K562 (cell line): ENCODE results near the gene AGAP1. TPM values are rescaled to one million over a fixed set of nuclear protein-coding genes. Genes with fewer than 3 reads are reported as not detected.

Source experiments
- ATAC-seq: fragments of 200-7000 bp; cut with Tn5 transposase; 3 replicates; pipeline ENCODE4 v1.9.1; 2020; ENCODE audit warnings: moderate library complexity
- BruUV-seq: library from RNA; stranded (reverse); fragments of 400-500 nt; replicated peaks from 2 replicates; lab custom pipeline; 2021; lab: Mats Ljungman, UMichigan
- CTCF ChIA-PET: fragments of 300-600 bp; formaldehyde crosslinking; extraction: SDS; loops from one replicate; lab custom pipeline; 2021; ENCODE audit warnings: low intra/inter-chr PET ratio; lab: Yijun Ruan, JAX
- POLR2A ChIA-PET: fragments of 300-600, 350-650 bp; sonication (Branson Sonifier 250); formaldehyde crosslinking; extraction: SDS; loops from one replicate; lab custom pipeline; 2021; ENCODE audit warnings: antibody characterized with exemption, inconsistent platforms; lab: Yijun Ruan, JAX
- DNase-seq, 4 experiments: peaks; one replicate each; pipeline versions ENCODE4 v3.0.0 to v3.0.0-alpha.2; 2011 to 2018; ENCODE audit warnings: low spot score in 3 of 4, mixed read lengths in 3 of 4; ENCODE audit errors: extremely low read depth in 1 of 4
- FAIRE-seq: peaks from 2 replicates; lab custom pipeline; 2011; peaks lifted over from hg19 to GRCh38; lab: Jason Lieb, UNC
- H2AFZ ChIP-seq: 2 replicates; pipeline ENCODE4 v1.6.0; 2011; ENCODE audit warnings: low read depth, low read length, control low read depth, inconsistent platforms
- H3K27ac ChIP-seq: fragments of 200-600 bp; 3 replicates; pipeline ENCODE4 v1.8.0; 2011; ENCODE audit warnings: low read depth, mild to moderate bottlenecking, control low read depth, inconsistent platforms, low read length, moderate library complexity, mixed read lengths; ENCODE audit errors: extremely low read depth
- H3K27me3 ChIP-seq, 2 experiments: fragments of 300-600 bp in 1 of 2; 2 replicates in 1 of 2; 3 replicates in 1 of 2; pipeline versions ENCODE4 v1.6.0 to v1.8.0; 2011; ENCODE audit warnings: inconsistent platforms in 2 of 2, low read length in 2 of 2, mild to moderate bottlenecking in 1 of 2, mixed read lengths in 1 of 2, moderate library complexity in 1 of 2; ENCODE audit not compliant: control insufficient read depth in 2 of 2, insufficient read depth in 2 of 2
- H3K36me3 ChIP-seq: fragments of 300-600 bp; 3 replicates; pipeline ENCODE4 v1.8.0; 2011; ENCODE audit warnings: mild to moderate bottlenecking, low read length, inconsistent platforms; ENCODE audit not compliant: control insufficient read depth, insufficient read depth
- H3K4me1 ChIP-seq, 2 experiments: fragments of 200-600 bp in 1 of 2; replicated peaks in 1 of 2; 2 replicates in 1 of 2; 3 replicates in 1 of 2; pipeline versions ENCODE4 v1.5.1 to v1.8.0; 2011; ENCODE audit warnings: inconsistent platforms in 2 of 2, low read length in 2 of 2, mild to moderate bottlenecking in 1 of 2, mixed read lengths in 1 of 2, moderate library complexity in 1 of 2; ENCODE audit not compliant: control insufficient read depth in 2 of 2, insufficient read depth in 2 of 2
- H3K4me2 ChIP-seq: 2 replicates; pipeline ENCODE4 v1.6.1; 2011; ENCODE audit warnings: low read length, control low read depth, inconsistent platforms, mixed read lengths; ENCODE audit not compliant: insufficient read depth
- H3K4me3 ChIP-seq: fragments of 200-600 bp; sonication (generic), shearing (Covaris generic); 2 replicates; pipeline ENCODE4 v1.5.1; 2016; ENCODE audit warnings: control low read depth, inconsistent platforms
- H3K79me2 ChIP-seq: fragments of 200-600 bp; 3 replicates; pipeline ENCODE4 v1.8.0; 2011; ENCODE audit warnings: low read length, inconsistent platforms; ENCODE audit not compliant: control insufficient read depth, insufficient read depth
- H3K9ac ChIP-seq, 2 experiments: 2 replicates each; pipeline versions ENCODE4 v1.6.0 to v1.6.1; 2011; ENCODE audit warnings: low read depth in 2 of 2, low read length in 2 of 2, control low read depth in 1 of 2, inconsistent platforms in 1 of 2, mild to moderate bottlenecking in 1 of 2, mixed read lengths in 1 of 2; ENCODE audit not compliant: insufficient read depth in 1 of 2
- H3K9me1 ChIP-seq: one replicate; pipeline ENCODE4 v1.6.0; 2011; ENCODE audit warnings: inconsistent platforms, mild to moderate bottlenecking, low read length, moderate library complexity; ENCODE audit not compliant: control insufficient read depth, insufficient read depth
- H3K9me3 ChIP-seq: replicated peaks from 2 replicates; pipeline ENCODE4 v1.5.1; 2011; ENCODE audit warnings: low read depth, low read length, inconsistent platforms; ENCODE audit not compliant: control insufficient read depth, insufficient read depth
- H4K20me1 ChIP-seq: replicated peaks from 2 replicates; pipeline ENCODE4 v1.6.1; 2011; ENCODE audit warnings: low read length, inconsistent platforms, mixed read lengths; ENCODE audit not compliant: control insufficient read depth, insufficient read depth
- CTCFL ChIP-seq: IDR thresholded peaks from 2 replicates; pipeline ENCODE4 v1.6.1; 2011; ENCODE audit warnings: borderline replicate concordance, low read depth, mild to moderate bottlenecking, moderate library complexity, low read length; ENCODE audit not compliant: insufficient read depth, poor library complexity, severe bottlenecking
- GTF2F1 ChIP-seq: IDR thresholded peaks from 2 replicates; pipeline ENCODE4 v1.6.1; 2011; ENCODE audit warnings: low read depth, low read length, improper control_type of control experiment
- MNT ChIP-seq, 2 experiments: fragments of 450-650 bp; conservative IDR thresholded peaks; 2 replicates each; pipeline ENCODE4 v1.6.1; 2017; ENCODE audit warnings: mild to moderate bottlenecking in 2 of 2, moderate library complexity in 2 of 2
- YBX1 ChIP-seq: fragments of 450-650 bp; IDR thresholded peaks from 2 replicates; pipeline ENCODE4 v1.7.1; 2016; ENCODE audit warnings: mild to moderate bottlenecking
- ZNF263 ChIP-seq: sonication (generic); formaldehyde crosslinking; IDR thresholded peaks from 2 replicates; pipeline ENCODE4 v1.8.0; 2022; ENCODE audit warnings: mild to moderate bottlenecking, missing genetic modification reagents, borderline replicate concordance
- ZNF3 ChIP-seq: fragments of 250-450 bp; sonication (Bioruptor Pico); IDR thresholded peaks from 2 replicates; pipeline ENCODE4 v1.5.0; 2021; ENCODE audit warnings: mild to moderate bottlenecking, moderate library complexity
- WGBS: fragments of 100-300 bp; shearing (Covaris generic); methylation state at CpG from one replicate; pipeline ENCODE4 v1.1.6; 2016; ENCODE audit warnings: low coverage, mixed read lengths; ENCODE audit not compliant: insufficient coverage; ENCODE audit errors: missing lambda C conversion rate; 5-methylcytosine and 5-hydroxymethylcytosine counted together
- in situ Hi-C: fragments of 300-500 bp; cut with MboI; formaldehyde crosslinking; loops from 4 replicates; pipeline ENCODE4 v1.15.0; 2018; ENCODE audit warnings: inconsistent platforms, mixed read lengths
- intact Hi-C: fragments of 100-400 bp; cut with micrococcal nuclease; formaldehyde crosslinking; loops from 2 replicates; pipeline ENCODE4 v1.14.2; 2022
- polyA plus RNA-seq, 8 experiments: library from polyadenylated mRNA; depleted of rRNA in 4 of 8; stranded (reverse) in 5 of 8; unstranded in 3 of 8; fragments of >200 nt; fragmentation: Nextera tagmentation in 2 of 8; fragmentation: Illumina TruSeq in 1 of 8; extraction: Ambion mirVana in 2 of 8; extraction: Trizol in 1 of 8; gene quantifications; 2 replicates each; pipeline versions ENCODE4 v1.2.1 to v1.2.3, GENCODE V29; 2011 to 2014; ENCODE audit warnings: inconsistent platforms in 1 of 8, missing spikeins in 1 of 8
- total RNA-seq, 7 experiments: library from RNA; depleted of rRNA in 6 of 7; stranded (reverse); fragments of >200 nt in 6 of 7; fragmentation: Illumina TruSeq in 2 of 7; extraction: Trizol in 2 of 7; gene quantifications; 2 replicates each; pipeline versions ENCODE4 v1.2.1 to v1.2.3, GENCODE V29; 2011 to 2021; ENCODE audit warnings: low replicate concordance in 1 of 7
- TF ChIP-seq, protein P1 (sequence below), 2 experiments: fragments of 450-650 bp in 1 of 2; sonication (generic) in 1 of 2; formaldehyde crosslinking; conservative IDR thresholded peaks; 2 replicates each; pipeline versions ENCODE4 v1.4.0 to v1.8.1; 2020 to 2022; ENCODE audit warnings: mild to moderate bottlenecking in 1 of 2, missing genetic modification reagents in 1 of 2
- TF ChIP-seq, protein P2 (sequence below): fragments of 250-450 bp; sonication (Bioruptor Pico); IDR thresholded peaks from 2 replicates; pipeline ENCODE4 v1.4.0; 2020; ENCODE audit warnings: mild to moderate bottlenecking, moderate library complexity

AGAP1 gene
- total and polyA plus RNA-seq, 9 of the 15 experiments (the other 6 are each of a cell fraction or from before 2014, with no cell fraction given) = 1.3 to 24.0 (median 10.6) TPM

GRCh38 chr2:235757640-235758039 is 263.8 kb downstream of the AGAP1 start (continued):
- TF ChIP-seq, protein P1, sequence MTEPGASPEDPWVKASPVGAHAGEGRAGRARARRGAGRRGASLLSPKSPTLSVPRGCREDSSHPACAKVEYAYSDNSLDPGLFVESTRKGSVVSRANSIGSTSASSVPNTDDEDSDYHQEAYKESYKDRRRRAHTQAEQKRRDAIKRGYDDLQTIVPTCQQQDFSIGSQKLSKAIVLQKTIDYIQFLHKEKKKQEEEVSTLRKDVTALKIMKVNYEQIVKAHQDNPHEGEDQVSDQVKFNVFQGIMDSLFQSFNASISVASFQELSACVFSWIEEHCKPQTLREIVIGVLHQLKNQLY (CRISPR knock-in tag; conservative IDR thresholded peaks at IDR 0.05) = no peak

- H2AFZ ChIP-seq = no peak overlapping the region
- ChIA-PET POLR2A (no interaction called here), CTCF (no interaction called here)
- no peak overlapping the region for H3K9ac ChIP-seq
- 80% methylated on average over 10 of the region's 20 CpGs for WGBS
- peaks cover 2% of the 10 kb centered on the region; the same call in 1 of the 3 replicates for H3K36me3 ChIP-seq
- H3K9me1 ChIP-seq = no peaks in the 10 kb centered on the region
- DNase-seq (no peak), FAIRE-seq (no peak), ATAC-seq (no peak)
- TF ChIP-seq CTCFL (no peak), MNT (conservative IDR thresholded peaks at IDR 0.05) (no peak), ZNF3 (no peak), YBX1 (no peak), ZNF263 (CRISPR knock-in tag) (no peak), GTF2F1 (no peak)
- TF ChIP-seq, protein P2, sequence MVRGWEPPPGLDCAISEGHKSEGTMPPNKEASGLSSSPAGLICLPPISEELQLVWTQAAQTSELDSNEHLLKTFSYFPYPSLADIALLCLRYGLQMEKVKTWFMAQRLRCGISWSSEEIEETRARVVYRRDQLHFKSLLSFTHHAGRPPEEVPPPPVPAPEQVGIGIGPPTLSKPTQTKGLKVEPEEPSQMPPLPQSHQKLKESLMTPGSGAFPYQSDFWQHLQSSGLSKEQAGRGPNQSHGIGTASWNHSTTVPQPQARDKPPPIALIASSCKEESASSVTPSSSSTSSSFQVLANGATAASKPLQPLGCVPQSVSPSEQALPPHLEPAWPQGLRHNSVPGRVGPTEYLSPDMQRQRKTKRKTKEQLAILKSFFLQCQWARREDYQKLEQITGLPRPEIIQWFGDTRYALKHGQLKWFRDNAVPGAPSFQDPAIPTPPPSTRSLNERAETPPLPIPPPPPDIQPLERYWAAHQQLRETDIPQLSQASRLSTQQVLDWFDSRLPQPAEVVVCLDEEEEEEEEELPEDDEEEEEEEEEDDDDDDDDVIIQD = no peak
- no peaks in the 10 kb centered on the region for H4K20me1 ChIP-seq
- BruUV-seq = no TSS peak
- H3K9me3 ChIP-seq = no peaks in the 10 kb centered on the region
- H3K79me2 ChIP-seq = no peaks in the 10 kb centered on the region
- H3K4me2 ChIP-seq = no peak overlapping the region
- no peaks in the 10 kb centered on the region for H3K27me3 ChIP-seq
- no peak overlapping the region for H3K4me3 ChIP-seq
- H3K27ac ChIP-seq = no peak overlapping the region
- H3K4me1 ChIP-seq = no peaks in the 10 kb centered on the region; a peak in 1 of 5 replicates
- in situ Hi-C loops (no loop called here), intact Hi-C loops (no loop called here)
Measured at GRCh38 chr2:235762832-235763598, 269.2 kb downstream of the AGAP1 start.
